GM21515 (cell line): ENCODE data around the gene POLR1E.
"Not testable (repeated sequence)": the region's sequence is repeated elsewhere in the genome, so short reads cannot be mapped to it uniquely, and the experiment has no call there.

Source experiments
- ATAC-seq: cut with Tn5 transposase; IDR thresholded peaks from one replicate; pipeline ENCODE4 v1.9.1; 2021; ENCODE audit not compliant: unreplicated experiment

The POLR1E gene

DNA sequence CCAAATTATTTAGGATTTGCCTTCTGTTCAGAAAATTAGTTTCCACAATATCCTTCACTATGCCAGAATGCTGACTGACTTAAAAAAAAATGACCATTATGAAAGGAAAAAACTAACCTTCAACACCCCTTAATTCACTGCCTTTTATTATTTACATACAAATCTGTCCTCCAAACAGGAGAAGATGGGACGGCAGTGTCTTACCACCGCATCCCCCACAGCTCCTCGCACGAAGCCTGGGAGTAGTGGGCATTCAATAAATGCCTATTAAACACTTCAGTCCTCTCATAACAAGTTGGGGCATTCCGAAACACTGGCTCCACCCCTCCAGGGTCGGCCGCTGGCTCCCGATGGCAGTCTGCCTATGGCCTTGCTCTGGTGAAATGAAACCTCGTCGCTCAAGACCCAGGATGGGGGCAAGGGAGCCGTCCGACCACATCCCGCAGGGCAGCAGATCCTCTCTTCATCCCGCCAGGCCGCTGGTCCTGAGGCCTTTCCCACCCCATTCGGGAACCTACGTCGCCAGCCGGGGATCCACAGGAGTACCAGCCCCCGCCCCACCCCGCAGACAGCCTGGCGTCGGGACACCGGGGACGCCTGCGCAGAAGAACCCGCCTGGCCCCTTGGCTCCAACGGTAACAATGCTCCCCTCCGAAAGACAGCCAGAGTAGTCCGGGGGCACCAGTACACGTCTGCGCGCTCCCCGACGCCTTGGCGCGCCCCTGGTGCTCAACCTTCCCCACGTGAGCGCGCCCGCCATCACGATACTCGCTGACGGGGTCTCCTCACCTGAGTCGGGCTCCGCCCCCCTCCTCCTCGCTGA lies 21.1 kb upstream of the POLR1E start:
- peak; percentile 31 for ATAC-seq

DNA sequence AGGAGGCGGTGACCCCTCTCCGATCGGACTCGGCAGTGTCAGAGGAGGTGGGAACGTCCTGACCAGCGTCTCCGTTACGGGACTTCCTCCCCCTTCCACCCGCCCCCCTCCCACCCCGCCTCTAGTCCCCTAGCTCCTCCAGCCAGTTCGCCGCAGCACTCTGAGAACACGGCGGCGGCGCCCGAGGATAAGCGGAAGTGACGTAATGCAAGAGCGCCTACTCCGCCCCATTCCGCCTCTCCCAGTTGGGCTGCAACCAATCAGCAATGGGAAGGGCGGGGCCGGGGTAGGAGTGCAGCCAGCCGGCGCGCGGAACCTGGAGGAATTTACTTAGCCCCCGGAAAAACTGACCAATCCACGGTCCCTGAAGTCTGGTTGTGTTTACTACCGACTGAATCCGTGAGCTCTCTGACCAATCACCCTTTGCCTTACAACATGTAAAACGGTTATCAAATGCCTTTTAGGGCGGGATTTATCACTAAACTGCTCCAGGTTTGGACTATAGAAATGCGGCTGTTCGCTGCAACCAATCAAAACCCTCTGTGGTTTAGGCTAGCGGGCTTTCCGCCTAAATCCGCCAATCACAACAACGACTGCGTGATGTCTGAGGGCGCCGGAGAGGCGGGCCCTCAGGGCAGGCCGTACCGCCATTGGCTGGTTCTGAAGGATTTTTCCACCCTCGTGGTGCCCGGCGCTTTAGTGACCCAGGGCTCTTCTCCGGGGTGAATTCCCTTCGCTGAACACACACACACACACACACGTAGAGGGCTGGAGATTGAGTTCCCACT lies 20.3 kb upstream of the POLR1E start, which contains the start of gene ZBTB5:
Gene ZBTB5 (minus strand): TSS at position 202 of the 788 bp plus-strand sequence. CDS start 22,899 bp downstream, outside the sequence.
- peak; percentile 76 for ATAC-seq

DNA sequence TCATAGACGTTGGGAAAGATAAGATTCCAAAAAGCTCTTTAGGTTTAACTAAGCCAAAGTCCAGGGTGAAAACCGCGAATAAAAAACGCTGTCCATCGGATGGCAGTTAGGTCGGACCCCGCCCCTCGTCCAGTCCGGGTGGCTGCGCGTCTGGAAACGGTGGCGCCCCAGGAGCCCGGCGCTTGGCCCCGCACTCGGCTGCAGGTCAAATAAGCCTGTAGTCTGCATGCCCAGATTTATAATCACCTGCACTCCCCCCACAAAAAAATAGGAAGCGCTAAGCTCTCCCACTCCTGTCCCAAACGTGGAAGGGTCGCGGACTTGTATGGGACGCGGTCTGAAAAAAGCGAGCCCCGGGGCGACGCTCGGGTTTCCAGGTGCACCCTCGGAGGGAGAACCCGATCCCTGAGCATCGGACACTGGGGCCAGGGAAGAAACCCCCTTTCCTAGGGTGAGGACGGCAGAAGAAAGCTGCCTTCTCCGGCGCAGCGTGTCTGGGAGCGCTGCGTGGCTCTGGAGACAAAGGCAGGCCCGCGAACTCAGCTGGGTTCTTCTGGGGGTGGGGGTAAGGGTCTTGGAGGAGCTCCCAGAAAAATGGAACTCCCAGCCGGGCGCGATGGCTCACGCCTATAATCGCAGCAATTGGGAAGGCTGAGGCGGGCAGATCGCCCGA lies 19.6 kb upstream of the POLR1E start:
- peak; percentile 10 for ATAC-seq

DNA sequence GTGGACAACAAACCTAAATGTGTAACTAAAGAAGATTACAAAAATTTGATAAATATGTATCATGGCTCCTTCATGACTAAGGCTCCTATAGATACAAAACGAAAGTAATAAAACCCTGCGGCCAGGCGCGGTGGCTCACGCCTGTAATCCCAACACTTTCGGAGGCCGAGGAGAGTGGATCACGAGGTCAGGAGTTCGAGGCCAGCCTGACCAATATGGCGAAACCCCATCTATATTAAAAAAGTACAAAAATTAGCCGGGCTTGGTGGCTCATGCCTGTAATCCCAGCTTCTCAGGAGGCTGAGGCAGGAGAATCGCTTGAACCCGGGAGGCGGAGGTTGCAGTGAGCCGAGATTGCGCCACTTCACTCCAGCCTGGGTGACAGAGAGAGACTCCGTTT lies 18.2 kb upstream of the POLR1E start:
- not testable (repeated sequence) for ATAC-seq

DNA sequence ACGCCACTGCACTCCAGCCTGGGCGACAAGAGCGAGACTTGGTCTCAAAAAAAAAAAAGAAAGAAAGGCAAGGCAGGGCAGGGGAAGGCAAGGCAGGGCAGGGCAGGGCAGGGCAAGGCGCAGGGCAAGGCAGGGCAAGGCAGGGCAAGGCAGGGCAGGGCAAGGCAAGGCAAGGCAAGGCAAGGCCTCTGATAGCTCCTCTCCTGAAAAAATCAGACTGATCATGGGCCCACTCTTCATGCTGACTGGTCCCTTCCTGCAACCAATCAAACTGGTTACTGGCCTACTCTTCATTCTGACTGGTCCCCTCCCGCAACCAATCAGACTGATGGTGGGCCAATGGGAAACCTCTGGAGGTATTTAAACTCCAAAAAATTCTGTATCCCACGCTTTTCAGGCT lies 17.1 kb upstream of the POLR1E start:
- ATAC-seq = no peak

DNA sequence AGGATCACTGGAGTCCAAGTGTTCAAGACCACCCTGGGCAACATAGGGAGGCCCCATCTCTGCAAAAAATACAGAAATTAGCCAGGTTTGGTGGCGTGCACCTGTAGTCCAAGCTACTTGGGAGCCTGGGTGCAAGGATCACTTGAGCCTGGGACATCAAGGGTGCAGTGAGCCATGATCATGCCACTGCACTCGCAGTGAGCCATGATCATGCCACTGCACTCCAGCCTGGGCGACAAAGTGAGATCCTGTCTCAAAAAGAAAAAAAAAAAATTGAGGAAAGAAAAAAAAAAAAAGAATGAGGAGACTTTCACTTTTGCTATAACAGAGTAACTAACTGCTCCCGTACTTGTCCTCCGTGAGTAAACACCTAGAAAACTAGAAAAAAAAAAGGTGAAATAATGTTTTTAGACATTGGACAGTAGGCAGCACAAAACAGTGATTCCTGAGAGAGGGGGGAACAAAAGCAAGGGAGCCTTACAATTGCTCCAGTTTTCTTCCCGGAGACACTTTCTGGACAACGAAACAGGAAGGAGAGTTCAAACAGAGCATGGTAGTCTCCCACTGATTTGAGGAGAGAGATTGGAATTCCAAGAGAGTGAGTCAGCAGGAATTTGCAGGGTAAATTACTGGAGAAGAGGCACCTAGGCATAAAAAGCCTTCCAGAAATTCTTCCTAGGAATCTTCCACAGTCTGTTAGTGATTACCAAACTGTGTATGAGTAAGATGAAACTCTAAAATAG lies 13.6 kb upstream of the POLR1E start:
- ATAC-seq = no peak

DNA sequence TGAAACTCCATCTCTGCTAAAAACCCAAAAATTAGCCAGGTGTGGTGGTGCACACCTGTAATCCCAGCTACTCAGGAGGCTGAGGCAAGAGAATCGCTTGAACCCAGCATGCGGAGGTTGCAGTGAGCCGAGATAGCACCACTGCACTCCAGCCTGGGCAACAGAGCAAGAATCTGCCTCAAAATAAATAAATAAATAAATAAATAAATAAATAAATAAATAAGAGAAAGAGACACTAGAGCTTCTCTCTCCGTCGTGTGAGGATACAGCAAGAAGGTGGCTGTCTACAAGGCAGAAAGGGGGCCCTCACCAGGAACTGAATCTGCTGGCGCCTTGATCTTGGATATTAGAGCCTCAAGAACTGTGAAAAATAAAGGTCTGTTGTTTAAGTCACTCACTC lies 11.8 kb upstream of the POLR1E start:
- ATAC-seq = not testable (repeated sequence)

DNA sequence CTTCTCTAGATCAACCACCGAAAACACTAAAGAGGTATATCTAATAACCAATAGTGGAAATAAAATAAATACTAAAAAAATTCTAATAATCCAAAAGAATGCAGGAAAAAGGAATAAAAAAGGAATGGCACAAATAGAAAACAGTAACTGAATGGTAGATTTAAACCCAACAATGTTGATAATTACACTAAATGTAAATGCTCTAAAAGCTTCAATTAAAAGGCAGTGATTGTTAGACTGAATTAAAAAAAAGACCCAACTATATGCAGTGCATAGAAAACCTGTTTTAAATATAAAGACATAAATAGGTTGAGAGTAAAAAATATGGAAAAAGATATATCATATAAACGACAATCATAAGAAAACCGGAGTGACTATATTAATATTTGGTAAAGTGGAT lies 11.3 kb upstream of the POLR1E start:
- no peak for ATAC-seq

DNA sequence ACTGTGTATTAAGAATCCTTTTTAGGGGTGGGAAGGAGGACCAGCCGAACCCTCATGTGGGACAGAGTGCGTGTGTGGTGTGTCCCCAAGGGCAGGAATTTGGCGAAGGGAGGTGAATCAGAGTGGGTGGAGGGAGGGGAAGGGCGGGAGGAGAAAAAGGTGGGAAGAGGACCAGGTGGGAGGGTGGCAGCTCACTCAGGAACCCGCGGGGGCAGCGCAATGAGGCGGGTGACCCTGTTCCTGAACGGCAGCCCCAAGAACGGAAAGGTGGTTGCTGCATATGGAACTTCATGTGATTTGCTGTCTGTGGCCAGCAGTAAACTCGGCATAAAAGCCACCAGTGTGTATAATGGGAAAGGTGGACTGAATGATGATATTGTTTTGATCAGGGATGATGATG lies 8.8 kb upstream of the POLR1E start:
- ATAC-seq = no peak

DNA sequence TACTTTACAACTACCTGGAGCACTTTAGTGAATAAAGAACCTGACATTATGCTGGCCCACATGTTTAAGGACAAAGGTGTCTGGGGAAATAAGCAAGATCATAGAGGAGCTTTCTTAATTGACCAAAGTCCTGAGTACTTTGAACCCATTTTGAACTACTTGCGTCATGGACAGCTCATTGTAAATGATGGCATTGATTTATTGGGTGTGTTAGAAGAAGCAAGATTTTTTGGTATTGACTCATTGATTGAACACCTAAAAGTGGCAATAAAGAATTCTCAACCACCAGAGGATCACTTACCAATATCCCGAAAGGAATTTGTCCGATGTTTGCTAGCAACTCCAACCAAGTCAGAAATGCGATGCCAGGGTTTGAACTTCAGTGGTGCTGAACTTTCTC lies 8.3 kb upstream of the POLR1E start:
- not testable (repeated sequence) for ATAC-seq

DNA sequence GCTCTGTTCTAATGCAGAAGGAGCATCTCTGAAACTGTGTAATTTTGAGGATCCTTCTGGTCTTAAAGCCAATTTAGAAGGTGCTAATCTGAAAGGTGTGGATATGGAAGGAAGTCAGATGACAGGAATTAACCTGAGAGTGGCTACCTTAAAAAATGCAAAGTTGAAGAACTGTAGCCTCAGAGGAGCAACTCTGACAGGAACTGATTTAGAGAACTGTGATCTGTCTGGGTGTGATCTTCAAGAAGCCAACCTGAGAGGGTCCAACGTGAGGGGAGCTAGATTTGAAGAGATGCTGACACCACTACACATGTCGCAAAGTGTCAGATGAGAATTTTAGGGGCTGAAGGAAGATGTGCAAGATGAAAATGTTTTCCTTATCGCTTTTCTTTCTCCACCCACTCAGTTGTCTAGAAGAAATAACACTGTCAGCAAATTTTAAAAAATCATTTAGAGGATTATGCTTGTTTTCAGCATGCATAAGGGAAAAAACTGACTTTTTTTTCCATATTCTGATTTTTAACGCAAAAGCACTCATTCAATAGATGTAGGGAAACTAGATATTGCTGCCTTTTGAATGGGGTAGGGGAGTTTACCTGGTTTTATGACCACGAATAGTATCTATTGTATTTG lies 7.6 kb upstream of the POLR1E start:
- not testable (repeated sequence) for ATAC-seq

DNA sequence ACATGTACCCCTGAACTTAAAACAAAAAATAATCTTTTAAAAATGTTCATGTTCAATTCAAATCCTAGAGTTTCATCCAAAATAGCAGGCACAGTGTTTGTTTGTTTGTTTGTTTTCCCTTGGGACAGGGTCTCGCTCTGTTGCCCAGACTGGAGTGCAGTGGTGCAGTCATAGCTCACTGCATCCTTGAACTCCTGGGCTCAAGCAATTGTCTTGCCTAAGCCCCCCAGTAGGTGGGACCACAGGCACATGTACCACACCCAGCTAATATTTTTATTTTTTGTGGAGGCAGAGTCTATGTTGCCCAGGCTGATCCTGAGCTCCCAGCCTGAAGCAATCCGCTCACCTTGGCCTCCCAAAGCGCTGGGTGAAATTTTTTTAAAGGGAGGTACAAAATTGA lies 5.0 kb upstream of the POLR1E start:
- ATAC-seq = no peak

DNA sequence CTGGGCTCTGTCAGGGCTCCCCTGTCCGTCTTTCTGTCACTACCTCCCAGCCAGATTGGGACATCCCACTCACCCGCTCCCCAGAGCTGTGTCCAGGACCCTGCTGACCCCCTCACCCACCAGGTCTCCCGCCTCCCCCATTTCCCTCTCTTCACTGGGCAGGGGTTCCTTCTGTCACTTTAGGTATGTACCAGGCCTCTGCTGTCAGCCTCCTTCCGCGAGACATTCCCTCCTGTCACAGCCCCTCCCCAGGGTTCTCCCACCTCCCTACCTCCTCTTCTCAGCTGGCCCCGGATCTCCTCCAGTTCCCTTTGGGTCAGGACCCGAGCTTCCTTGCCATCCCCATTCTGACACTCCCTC lies 488 bp downstream of the POLR1E start:
- no peak for ATAC-seq

DNA sequence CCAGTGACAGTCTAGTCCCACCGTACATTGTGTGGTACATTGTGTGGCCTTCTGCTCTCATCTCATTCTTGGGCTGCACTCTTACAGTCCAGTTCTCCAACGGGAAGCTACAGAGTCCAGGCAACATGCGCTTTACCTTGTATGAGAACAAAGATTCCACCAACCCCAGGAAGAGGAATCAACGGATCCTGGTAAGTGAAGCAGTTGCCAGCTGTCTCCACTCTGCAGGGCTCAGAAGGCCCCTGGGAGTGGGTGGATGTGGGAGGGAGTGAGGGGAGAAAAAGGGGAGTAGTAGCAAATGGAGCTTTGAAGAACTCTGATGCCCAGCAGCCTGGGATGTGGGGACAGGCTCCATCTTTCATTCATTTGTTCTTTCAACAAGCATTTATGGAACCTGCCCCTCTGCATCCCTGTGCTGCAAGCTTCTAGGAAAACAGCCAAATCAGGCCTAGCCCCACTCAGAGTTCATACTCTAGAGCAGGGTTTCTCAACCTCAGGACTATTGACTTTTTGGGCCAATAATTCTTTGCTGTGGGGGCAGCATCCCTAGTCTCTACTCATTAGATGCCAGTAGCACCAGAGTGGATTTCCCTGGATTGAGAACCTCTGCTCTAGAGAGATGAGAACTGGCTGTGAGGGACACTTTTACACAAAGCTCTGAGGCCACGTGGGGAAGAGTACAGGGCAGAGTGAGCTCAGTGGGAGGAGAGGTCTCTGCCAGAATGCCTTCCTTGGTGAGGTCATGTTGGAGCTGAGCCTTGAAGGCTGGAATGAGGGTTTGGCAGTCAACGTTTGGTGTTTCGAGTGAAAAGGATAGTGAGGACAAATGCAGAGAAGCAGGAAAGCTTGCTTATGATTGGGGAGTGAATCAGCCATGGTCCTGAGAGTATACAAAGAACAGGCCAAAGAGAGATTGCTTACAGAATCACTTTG lies 1.1 kb downstream of the POLR1E start:
- ATAC-seq = no peak

DNA sequence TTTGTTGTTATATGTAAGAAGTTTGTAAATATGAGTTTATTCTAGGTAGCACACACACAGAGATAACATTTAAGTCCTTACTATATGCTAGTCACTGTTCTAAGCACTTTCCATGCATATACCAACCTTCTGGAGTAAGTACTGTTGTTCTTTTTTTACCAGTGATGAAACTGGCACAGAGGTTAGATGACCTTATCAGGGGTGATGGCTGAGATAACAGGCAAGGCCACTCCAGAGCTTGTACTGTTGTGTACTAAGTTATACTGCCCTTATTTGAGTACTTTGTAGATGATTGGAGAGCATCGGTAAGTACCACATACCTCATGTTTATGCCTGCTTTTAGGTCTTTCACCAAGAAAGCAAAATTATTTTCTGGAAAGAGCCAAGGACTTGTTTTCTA lies 6.2 kb downstream of the POLR1E start:
- ATAC-seq = no peak

DNA sequence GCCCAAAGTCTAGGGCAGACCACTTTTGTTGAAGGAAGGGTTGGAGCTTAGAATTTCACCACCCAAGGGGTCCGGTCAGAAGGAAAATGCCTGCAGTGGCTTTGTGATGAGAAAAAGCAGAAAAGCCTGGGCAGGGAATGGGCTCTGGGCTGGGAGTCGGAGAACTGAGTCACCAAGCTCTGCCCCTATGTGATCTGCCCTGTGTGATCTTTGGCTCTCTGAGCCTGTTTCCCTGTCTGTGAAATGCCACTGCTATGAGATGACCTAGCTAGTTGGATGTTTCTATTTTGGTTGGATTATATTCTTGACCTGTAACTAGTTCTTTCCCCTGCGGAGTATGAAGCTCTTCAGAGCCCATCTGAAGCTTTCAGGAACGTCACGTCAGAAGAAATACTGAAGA lies 9.8 kb downstream of the POLR1E start:
- no peak for ATAC-seq

DNA sequence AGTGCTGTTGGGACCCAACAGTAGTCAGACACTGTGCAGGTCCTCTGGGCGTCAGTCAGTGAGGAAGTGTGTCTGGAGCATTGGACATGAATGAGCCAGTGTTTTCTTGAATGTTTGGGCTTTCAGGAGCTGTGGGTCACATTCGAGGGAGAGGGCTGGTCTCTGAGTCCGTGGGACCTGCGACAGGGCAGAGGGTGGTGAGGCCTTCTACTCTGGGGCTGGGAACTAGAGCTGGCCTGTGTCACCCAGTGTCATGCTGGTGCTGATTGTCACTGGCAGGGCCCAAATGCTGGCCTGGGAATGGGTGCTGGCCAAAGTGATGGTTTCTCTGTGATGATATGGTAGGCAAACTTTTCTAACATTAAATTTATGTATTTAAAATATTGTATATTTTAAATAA lies 10.3 kb downstream of the POLR1E start:
- no peak for ATAC-seq

DNA sequence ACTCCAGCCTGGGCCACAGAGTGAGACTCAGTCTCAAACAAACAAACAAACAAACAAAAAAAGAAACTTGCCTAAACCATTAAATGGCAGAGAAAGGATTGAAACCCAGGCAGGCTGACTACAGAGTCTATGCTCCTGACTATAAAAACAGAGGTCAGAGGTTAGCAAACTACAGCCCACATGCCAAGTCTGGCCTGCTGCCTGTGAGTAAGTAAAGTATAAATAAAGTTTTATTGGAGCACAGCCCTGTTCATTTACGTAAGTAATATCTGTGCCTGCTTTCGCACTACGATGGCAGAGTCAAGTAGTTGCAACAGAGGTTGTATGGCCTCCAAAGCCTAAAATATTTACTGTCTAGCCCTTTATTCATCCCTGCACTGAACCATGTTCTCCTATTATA lies 11.6 kb downstream of the POLR1E start:
- no peak for ATAC-seq

DNA sequence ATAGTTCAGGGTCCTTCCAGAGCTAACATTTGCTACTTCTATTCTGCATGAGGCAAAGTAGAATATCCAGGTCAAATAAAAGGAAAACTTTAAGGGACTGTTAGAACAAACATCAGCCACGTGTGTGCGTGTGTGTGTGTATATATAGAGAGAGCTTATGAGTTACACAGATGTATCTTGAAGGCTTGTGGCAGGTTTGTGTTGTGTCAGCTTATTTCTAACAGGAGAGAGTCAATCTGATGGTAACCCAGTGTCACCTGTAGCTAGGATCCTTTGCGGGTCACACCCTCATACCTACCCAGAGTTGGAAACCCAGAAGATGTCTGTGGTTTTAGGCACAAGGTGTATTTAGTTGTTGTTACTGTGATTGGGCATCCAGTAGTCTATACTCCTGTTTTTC lies 12.7 kb downstream of the POLR1E start:
- ATAC-seq = no peak

DNA sequence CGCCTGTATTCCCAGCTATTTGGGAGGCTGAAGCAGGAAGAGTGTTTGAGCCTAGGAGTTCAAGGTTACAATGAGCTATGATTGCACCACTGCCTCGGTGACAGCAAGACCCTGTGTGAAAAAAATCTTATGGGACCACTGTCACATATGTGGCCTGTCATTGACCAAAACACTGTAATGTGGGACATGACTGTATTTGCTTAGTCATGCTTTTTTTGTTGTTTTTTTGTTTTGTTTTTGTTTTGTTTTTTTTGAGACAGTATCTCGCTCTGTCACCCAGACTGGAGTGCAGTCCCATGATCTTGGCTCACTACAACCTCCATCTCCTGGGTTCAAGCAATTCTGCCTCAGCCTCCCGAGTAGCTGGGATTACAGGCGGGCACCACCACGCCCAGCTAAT lies 13.5 kb downstream of the POLR1E start:
- ATAC-seq = no peak
